ENCODE results near the gene SPSB4. TPM values are rescaled to one million over a fixed set of nuclear protein-coding genes. Genes with fewer than 3 reads are reported as not detected.

SPSB4 gene
- polyA plus RNA-seq, 4 donors: 0.27 to 0.56 TPM; not detected in 2

- 49 to 79% (median 69%) methylated on average over 6 of the region's 6 CpGs for WGBS, 3 donors
- no peak for FAIRE-seq
- H3K27ac ChIP-seq (ENCODE audit: low read depth in 1 of 3, low read length in 2 of 3): no peak overlapping the region
- no peak overlapping the region for H3K4me3 ChIP-seq (ENCODE audit: low read depth in 1 of 3, low read length in 3 of 3)
- no peaks in the 10 kb centered on the region for H3K36me3 ChIP-seq (ENCODE audit: control insufficient read depth in 3 of 3, insufficient read depth in 2 of 3, low read depth in 1 of 3, low read length in 3 of 3)
- DNase-seq: no peak
- no peaks in the 10 kb centered on the region for H3K27me3 ChIP-seq (ENCODE audit: control insufficient read depth in 3 of 3, insufficient read depth in 3 of 3, low read length in 3 of 3)
- H3K4me1 ChIP-seq (ENCODE audit: control insufficient read depth in 3 of 3, insufficient read depth in 2 of 3, low read depth in 1 of 3, low read length in 2 of 3): no peaks in the 10 kb centered on the region
- H3K9me3 ChIP-seq (ENCODE audit: control insufficient read depth in 2 of 2, insufficient read depth in 1 of 2, low read depth in 1 of 2, low read length in 1 of 2): no peaks in the 10 kb centered on the region
Measured at GRCh38 chr3:141092663-141093062, 41.5 kb downstream of the SPSB4 start.

- WGBS, 3 donors: 70 to 75% (median 71%) methylated on average over 5 of the region's 5 CpGs
- Histone ChIP-seq H3K36me3 (ENCODE audit: control insufficient read depth in 3 of 3, insufficient read depth in 2 of 3, low read depth in 1 of 3, low read length in 3 of 3) (no peaks in the 10 kb centered on the region), H3K4me1 (ENCODE audit: control insufficient read depth in 3 of 3, insufficient read depth in 2 of 3, low read depth in 1 of 3, low read length in 2 of 3) (no peaks in the 10 kb centered on the region), H3K4me3 (ENCODE audit: low read depth in 1 of 3, low read length in 3 of 3) (no peak overlapping the region), H3K27ac (ENCODE audit: low read depth in 1 of 3, low read length in 2 of 3) (no peak overlapping the region), H3K9me3 (ENCODE audit: control insufficient read depth in 2 of 2, insufficient read depth in 1 of 2, low read depth in 1 of 2, low read length in 1 of 2) (no peaks in the 10 kb centered on the region), H3K27me3 (ENCODE audit: control insufficient read depth in 3 of 3, insufficient read depth in 3 of 3, low read length in 3 of 3) (no peaks in the 10 kb centered on the region)
- DNase-seq (no peak), FAIRE-seq (no peak)
Measured at GRCh38 chr3:141093397-141093796, 42.2 kb downstream of the SPSB4 start.

GRCh38 chr3:141093971-141094684 lies 43.0 kb downstream of the SPSB4 start:
- Histone ChIP-seq H3K27me3 (ENCODE audit: control insufficient read depth in 3 of 3, insufficient read depth in 3 of 3, low read length in 3 of 3) (no peaks in the 10 kb centered on the region), H3K36me3 (ENCODE audit: control insufficient read depth in 3 of 3, insufficient read depth in 2 of 3, low read depth in 1 of 3, low read length in 3 of 3) (no peaks in the 10 kb centered on the region), H3K4me1 (ENCODE audit: control insufficient read depth in 3 of 3, insufficient read depth in 2 of 3, low read depth in 1 of 3, low read length in 2 of 3) (no peaks in the 10 kb centered on the region), H3K9me3 (ENCODE audit: control insufficient read depth in 2 of 2, insufficient read depth in 1 of 2, low read depth in 1 of 2, low read length in 1 of 2) (peaks cover 0 to 2% of the 10 kb centered on the region in 2 donors), H3K27ac (ENCODE audit: low read depth in 1 of 3, low read length in 2 of 3) (no peak overlapping the region), H3K4me3 (ENCODE audit: low read depth in 1 of 3, low read length in 3 of 3) (no peak overlapping the region)
- 39 to 61% (median 46%) methylated on average over 12 to 13 of the region's 13 CpGs for WGBS, 3 donors
- FAIRE-seq (no peak), DNase-seq (no peak)

GRCh38 chr3:141094790-141095545 lies 43.8 kb downstream of the SPSB4 start:
- Histone ChIP-seq H3K4me3 (ENCODE audit: low read depth in 1 of 3, low read length in 3 of 3) (peak overlapping the region in 1 of 3 donors; percentile 17), H3K36me3 (ENCODE audit: control insufficient read depth in 3 of 3, insufficient read depth in 2 of 3, low read depth in 1 of 3, low read length in 3 of 3) (no peaks in the 10 kb centered on the region), H3K4me1 (ENCODE audit: control insufficient read depth in 3 of 3, insufficient read depth in 2 of 3, low read depth in 1 of 3, low read length in 2 of 3) (no peaks in the 10 kb centered on the region), H3K27me3 (ENCODE audit: control insufficient read depth in 3 of 3, insufficient read depth in 3 of 3, low read length in 3 of 3) (no peaks in the 10 kb centered on the region), H3K27ac (ENCODE audit: low read depth in 1 of 3, low read length in 2 of 3) (peak overlapping the region in 2 of 3 donors; percentile 12 to 55), H3K9me3 (ENCODE audit: control insufficient read depth in 2 of 2, insufficient read depth in 1 of 2, low read depth in 1 of 2, low read length in 1 of 2) (peaks cover 0 to 2% of the 10 kb centered on the region in 2 donors)
- 54 to 82% (median 81%) methylated on average over 23 of the region's 23 CpGs for WGBS, 3 donors
- peak in 1 of 2 donors; percentile 56 for DNase-seq
- no peak for FAIRE-seq

GRCh38 chr3:141095546-141095937 lies 44.4 kb downstream of the SPSB4 start:
- peak overlapping the region in 1 of 3 donors; percentile 55 for H3K27ac ChIP-seq (ENCODE audit: low read depth in 1 of 3, low read length in 2 of 3)
- DNase-seq: no peak
- H3K9me3 ChIP-seq (ENCODE audit: control insufficient read depth in 2 of 2, insufficient read depth in 1 of 2, low read depth in 1 of 2, low read length in 1 of 2): peaks cover 0 to 4% of the 10 kb centered on the region in 2 donors
- H3K4me3 ChIP-seq (ENCODE audit: low read depth in 1 of 3, low read length in 3 of 3): no peak overlapping the region
- 58 to 88% (median 76%) methylated on average over 1 of the region's 1 CpG for WGBS, 3 donors
- FAIRE-seq: no peak
- no peaks in the 10 kb centered on the region for H3K27me3 ChIP-seq (ENCODE audit: control insufficient read depth in 3 of 3, insufficient read depth in 3 of 3, low read length in 3 of 3)
- no peaks in the 10 kb centered on the region for H3K36me3 ChIP-seq (ENCODE audit: control insufficient read depth in 3 of 3, insufficient read depth in 2 of 3, low read depth in 1 of 3, low read length in 3 of 3)
- no peaks in the 10 kb centered on the region for H3K4me1 ChIP-seq (ENCODE audit: control insufficient read depth in 3 of 3, insufficient read depth in 2 of 3, low read depth in 1 of 3, low read length in 2 of 3)

GRCh38 chr3:141096164-141096563 lies 45.0 kb downstream of the SPSB4 start:
- no peak for FAIRE-seq
- Histone ChIP-seq H3K27me3 (ENCODE audit: control insufficient read depth in 3 of 3, insufficient read depth in 3 of 3, low read length in 3 of 3) (no peaks in the 10 kb centered on the region), H3K9me3 (ENCODE audit: control insufficient read depth in 2 of 2, insufficient read depth in 1 of 2, low read depth in 1 of 2, low read length in 1 of 2) (peaks cover 0 to 4% of the 10 kb centered on the region in 2 donors), H3K27ac (ENCODE audit: low read depth in 1 of 3, low read length in 2 of 3) (no peak overlapping the region), H3K4me1 (ENCODE audit: control insufficient read depth in 3 of 3, insufficient read depth in 2 of 3, low read depth in 1 of 3, low read length in 2 of 3) (no peaks in the 10 kb centered on the region), H3K36me3 (ENCODE audit: control insufficient read depth in 3 of 3, insufficient read depth in 2 of 3, low read depth in 1 of 3, low read length in 3 of 3) (no peaks in the 10 kb centered on the region), H3K4me3 (ENCODE audit: low read depth in 1 of 3, low read length in 3 of 3) (no peak overlapping the region)
- DNase-seq: no peak
- WGBS, 3 donors: 93 to 100% (median 100%) methylated on average over 1 of the region's 1 CpG

- FAIRE-seq (no peak), DNase-seq (no peak)
- H3K27me3 ChIP-seq (ENCODE audit: control insufficient read depth in 3 of 3, insufficient read depth in 3 of 3, low read length in 3 of 3): no peaks in the 10 kb centered on the region
- 91 to 95% (median 93%) methylated on average over 3 of the region's 3 CpGs for WGBS, 3 donors
- H3K4me3 ChIP-seq (ENCODE audit: low read depth in 1 of 3, low read length in 3 of 3): no peak overlapping the region
- H3K4me1 ChIP-seq (ENCODE audit: control insufficient read depth in 3 of 3, insufficient read depth in 2 of 3, low read depth in 1 of 3, low read length in 2 of 3): no peaks in the 10 kb centered on the region
- H3K9me3 ChIP-seq (ENCODE audit: control insufficient read depth in 2 of 2, insufficient read depth in 1 of 2, low read depth in 1 of 2, low read length in 1 of 2): peaks cover 0 to 4% of the 10 kb centered on the region in 2 donors
- no peak overlapping the region for H3K27ac ChIP-seq (ENCODE audit: low read depth in 1 of 3, low read length in 2 of 3)
- H3K36me3 ChIP-seq (ENCODE audit: control insufficient read depth in 3 of 3, insufficient read depth in 2 of 3, low read depth in 1 of 3, low read length in 3 of 3): no peaks in the 10 kb centered on the region
Measured at GRCh38 chr3:141096981-141097380, 45.8 kb downstream of the SPSB4 start.

GRCh38 chr3:141100112-141100511 lies 49.0 kb downstream of the SPSB4 start:
- Histone ChIP-seq H3K4me1 (ENCODE audit: control insufficient read depth in 3 of 3, insufficient read depth in 2 of 3, low read depth in 1 of 3, low read length in 2 of 3) (no peaks in the 10 kb centered on the region), H3K36me3 (ENCODE audit: control insufficient read depth in 3 of 3, insufficient read depth in 2 of 3, low read depth in 1 of 3, low read length in 3 of 3) (no peaks in the 10 kb centered on the region), H3K9me3 (ENCODE audit: control insufficient read depth in 2 of 2, insufficient read depth in 1 of 2, low read depth in 1 of 2, low read length in 1 of 2) (peaks cover 0 to 4% of the 10 kb centered on the region in 2 donors), H3K27ac (ENCODE audit: low read depth in 1 of 3, low read length in 2 of 3) (no peak overlapping the region), H3K27me3 (ENCODE audit: control insufficient read depth in 3 of 3, insufficient read depth in 3 of 3, low read length in 3 of 3) (no peaks in the 10 kb centered on the region), H3K4me3 (ENCODE audit: low read depth in 1 of 3, low read length in 3 of 3) (no peak overlapping the region)
- WGBS, 3 donors: 86 to 93% (median 92%) methylated on average over 3 of the region's 3 CpGs
- no peak for FAIRE-seq
- no peak for DNase-seq

All from small intestine (tissue), 7 donors.